NAMALWA (cell line): ENCODE results near the gene NAXE.
A peak's percentile ranks its signal among the peaks of the same experiment; 100 is the strongest.
"Not testable (repeated sequence)": the region's sequence is repeated elsewhere in the genome, so short reads cannot be mapped to it uniquely, and the experiment has no call there.

Experiments
- DNase-seq: peaks from one replicate; pipeline ENCODE4 v3.0.0-alpha.2; 2015; ENCODE audit warnings: low spot score

NAXE gene

DNA sequence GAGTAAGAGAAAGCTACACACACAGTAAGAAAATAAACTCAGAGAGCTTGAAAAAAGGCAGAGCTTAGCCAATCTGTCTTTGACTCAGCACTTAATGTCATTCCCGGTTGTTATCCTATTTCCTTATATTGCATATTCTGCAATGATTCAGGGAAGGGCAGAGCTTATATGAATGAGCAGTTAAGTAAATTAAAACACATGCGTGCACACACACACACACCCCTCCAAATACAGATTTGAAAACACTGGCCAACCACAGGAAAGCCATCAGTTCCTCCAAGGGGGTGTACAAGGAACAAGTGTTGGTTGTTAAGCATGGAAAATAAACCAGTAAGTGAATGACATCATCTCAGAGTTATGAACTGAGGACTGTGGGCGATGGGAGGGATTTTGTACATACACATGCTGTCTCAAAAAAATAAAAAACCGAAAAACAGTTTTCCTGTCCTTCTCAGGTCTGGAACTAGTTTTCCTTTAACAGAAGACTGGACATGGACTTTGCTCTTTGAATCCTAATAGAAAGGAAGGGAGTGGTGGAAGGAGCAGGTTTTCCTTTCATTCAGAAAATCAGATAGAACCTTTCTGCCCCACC, 20.2 kb upstream of the NAXE start:
- DNase-seq = no peak

- peak; percentile 81 for DNase-seq
Measured at GRCh38 chr1:156571919-156572662, 19.5 kb upstream of the NAXE start, which contains the start of gene IQGAP3. TSS of gene IQGAP3 (minus strand) at chr1:156572565. CDS start at chr1:156572529, 36 bp downstream.

GRCh38 chr1:156572663-156573018, 18.9 kb upstream of the NAXE start:
- DNase-seq = no peak

DNA sequence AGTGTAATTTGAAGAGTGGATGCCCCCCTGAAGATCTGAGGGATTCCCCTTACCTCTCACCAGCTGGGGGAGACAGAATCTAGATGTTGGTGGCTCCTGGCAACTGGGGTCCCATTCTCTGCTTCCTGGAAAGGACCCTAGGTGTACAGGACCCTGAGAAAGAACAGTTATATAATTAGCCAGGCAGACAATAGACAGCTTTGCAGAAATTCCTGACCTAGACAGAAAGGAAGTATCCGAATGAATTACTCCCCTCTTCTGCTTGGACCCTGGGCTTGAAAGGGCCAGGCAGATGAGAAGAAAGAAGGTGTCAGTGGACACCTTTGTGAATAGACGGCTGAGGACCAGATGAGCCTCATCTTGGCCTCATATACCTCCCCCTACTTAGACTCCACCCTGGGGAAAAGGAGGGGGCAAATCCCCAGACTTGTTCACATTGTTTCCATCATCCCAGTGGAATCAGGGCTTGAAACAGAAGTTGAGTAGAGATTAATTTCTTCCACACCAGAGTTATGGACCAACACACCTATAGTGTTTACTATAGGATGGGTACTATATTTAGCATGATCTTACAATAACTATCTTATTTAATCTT, 17.4 kb upstream of the NAXE start:
- DNase-seq = no peak

DNA sequence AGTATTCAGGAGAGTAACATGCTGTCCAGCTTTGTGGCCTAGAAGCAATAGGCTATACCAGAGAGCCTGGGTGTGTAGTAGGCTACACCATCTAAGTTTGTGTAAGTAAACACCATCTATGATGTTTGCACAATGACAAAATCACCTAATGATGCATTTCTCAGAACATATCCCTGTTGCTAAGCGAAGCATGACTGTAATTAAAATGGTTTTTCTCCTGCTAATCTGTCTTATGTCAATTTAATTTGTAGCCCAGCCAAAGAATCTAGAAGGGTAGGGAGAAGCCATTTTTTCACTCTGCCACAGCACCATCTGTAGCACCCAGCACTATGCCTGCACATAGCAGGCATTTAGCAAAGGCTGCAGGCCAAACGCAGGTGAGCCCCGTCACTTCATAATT, 14.0 kb upstream of the NAXE start:
- DNase-seq = no peak

GRCh38 chr1:156578055-156578454, 13.5 kb upstream of the NAXE start:
- no peak for DNase-seq

DNA sequence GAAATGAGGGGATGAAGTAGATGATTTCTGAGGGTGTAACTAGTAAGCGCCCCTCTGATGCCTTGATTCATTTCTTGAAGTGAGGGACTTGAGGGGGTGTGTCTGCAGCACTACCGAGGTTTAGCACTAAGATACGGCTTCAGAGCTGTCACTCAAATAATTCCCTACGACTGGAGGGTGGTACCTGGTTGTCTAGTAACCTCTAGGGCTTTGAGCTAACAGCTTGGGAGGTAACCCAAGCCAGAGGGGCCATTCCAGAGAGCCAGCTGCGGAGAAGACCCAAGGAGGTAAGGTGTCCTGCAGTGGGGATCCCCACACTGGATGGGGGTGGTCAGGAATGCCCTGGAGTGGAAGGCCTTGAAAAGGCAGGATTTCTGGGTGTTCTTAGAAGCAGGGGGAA, 12.1 kb upstream of the NAXE start, which contains the start of gene TTC24:
TTC24 (plus strand) TSS at position 252 of the 400 bp plus-strand sequence. CDS start 1,642 bp downstream, outside the sequence.
- no peak for DNase-seq

DNA sequence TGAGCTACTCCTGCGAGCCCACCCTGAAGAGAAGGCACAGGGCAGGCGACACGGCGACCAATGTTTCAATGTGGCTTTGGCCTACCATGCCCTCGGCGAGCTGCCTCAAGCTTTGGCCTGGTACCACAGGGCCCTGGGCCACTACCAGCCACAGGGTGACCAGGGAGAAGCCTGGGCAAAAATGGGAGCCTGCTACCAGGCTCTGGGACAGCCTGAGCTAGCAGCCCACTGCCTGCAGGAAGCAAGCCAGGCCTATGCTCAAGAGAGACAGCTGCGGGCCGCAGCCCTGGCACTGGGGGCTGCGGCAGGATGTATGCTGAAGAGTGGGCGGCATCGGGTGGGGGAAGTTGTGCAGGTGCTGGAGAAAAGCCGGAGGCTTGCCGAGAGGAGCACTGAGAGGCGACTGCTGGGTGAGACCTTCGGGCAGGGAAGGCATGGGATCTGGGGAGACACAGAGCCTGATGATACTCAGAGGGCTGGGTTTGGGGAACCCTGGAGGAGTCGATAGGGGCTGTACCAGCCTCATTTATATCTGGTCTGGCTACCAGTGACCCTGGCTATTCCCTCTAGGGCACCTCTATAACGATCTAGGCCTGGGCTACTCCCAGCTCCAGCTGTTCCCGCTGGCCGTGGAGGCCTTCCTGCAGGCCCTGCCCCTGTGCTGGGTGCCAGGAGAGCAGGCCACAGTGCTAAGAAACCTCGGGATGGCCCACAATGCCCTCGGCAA, 9.8 kb upstream of the NAXE start:
- peak; percentile 87 for DNase-seq

DNA sequence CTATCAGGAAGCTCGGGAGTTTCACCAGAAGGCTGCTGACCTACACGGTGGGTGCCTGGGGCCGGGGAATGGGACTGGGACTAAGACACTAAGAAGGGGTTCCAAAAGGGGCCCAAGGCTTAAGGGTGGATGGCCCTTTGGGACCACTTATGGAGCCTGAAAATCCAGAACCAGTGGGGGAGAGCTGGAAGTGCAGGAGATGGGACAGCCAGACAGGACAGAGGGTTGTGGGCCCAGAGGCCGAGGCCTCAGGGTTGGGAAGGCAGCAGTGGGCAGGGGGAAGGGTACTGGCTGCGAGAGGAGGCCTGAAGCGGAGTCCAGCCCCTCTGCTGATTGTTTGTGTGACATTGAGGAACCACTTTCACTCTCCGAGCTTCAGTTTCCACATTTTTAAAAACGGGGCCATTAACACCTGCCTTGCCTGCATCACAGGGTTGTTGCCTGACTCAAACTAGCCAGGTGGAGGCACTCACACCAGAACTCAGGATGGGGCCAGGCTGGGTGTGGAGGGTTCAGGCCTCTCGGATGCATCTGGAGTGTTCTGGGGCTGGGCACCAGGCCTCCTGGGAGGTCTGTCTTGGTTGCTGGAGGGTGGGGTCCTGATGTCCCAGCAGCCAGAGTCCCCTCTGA, 9.1 kb upstream of the NAXE start:
- DNase-seq = peak; percentile 88

GRCh38 chr1:156583821-156584622, 7.6 kb upstream of the NAXE start:
- peak; percentile 96 for DNase-seq

DNA sequence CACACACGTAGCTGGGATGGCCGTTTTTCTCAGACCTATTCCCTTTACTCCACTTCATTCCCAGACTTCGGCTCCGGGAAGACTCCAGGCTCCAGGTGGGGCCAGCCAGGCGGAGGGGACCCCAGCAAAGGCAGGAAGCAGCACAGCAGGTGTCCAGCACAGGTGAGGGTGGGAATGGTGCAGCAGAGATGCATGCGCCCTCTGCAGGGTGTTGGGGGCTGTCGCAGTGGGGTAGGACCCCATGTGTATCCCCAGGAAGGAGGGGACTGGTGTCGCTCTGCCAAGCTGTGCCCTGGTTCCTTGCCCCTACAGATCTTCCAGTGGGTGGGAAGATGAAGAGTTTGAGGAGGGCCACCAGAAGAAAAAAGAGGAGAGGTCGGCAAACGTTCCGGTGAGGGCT, 6.8 kb upstream of the NAXE start:
- peak; percentile 65 for DNase-seq

DNA sequence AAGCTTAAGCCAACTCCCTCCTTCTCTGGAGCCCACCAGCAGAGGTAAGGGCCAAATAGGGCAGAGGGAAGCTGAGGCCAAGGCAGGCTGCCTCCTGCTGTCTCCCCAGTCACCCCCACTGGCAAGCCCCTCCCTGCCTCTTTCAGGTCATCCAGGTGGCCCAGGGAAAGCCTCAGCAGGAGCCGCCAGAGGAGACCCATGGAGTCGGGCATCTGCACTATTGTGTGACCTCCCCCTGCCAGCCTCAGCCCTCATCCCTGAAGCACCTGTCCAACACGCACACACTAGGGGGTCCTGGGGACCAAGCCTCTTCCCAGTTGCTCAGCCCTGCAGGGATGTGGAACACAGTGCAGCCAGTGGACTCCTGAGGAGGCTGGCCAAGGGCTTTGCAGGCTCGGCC, 5.3 kb upstream of the NAXE start:
- no peak for DNase-seq

- no peak for DNase-seq
Measured at GRCh38 chr1:156586892-156587477, 4.6 kb upstream of the NAXE start.

- not testable (repeated sequence) for DNase-seq
Measured at GRCh38 chr1:156587927-156588326, 3.6 kb upstream of the NAXE start.

DNA sequence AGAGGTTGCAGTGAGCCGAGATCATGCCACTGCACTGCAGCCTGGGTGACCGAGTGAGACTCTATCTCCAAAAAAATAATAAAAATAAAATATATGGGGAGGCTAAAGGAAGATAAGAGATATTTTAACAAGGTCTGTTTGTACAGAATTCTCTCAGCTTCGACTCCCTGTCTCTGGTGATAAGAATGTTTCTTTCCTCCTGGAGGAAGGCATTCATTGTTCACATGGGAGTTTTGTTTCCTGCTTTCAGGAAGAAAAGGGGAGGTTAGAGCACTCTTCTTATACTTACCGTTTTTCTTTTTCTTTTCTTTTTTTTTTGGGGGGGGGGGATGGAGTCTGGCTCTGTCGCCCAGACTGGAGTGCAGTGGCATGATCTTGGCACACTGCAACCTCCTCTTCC, 2.0 kb upstream of the NAXE start:
- no peak for DNase-seq

- DNase-seq = no peak
Measured at GRCh38 chr1:156590326-156591180, 1.0 kb upstream of the NAXE start.

- no peak for DNase-seq
Measured at GRCh38 chr1:156591181-156591431, 470 bp upstream of the NAXE start.

DNA sequence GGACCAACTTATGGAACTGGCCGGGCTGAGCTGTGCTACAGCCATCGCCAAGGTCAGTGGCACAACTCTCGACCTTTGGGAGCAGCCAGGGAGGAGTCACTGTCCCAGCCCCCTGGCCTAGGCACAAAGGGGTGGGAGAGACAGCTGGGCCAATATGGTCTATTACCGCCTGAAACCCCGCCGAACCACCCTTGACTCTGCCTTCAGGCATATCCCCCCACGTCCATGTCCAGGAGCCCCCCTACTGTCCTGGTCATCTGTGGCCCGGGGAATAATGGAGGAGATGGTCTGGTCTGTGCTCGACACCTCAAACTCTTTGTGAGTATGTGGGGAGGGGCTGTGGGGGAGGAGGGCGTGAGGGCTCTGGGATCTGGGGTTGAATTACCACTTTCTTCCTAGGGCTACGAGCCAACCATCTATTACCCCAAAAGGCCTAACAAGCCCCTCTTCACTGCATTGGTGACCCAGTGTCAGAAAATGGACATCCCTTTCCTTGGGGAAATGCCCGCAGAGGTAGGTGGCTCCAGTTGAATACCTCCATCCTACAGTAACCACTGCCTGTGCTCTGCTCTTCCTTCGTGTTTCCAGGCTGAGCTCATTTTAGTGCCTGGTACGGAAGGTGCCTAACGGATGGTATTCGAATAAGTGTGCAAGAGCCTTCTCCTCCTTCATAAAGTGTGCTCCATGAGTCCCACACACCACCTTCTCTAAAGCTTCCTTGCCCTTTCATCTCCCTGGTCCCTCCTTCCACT, 758 bp downstream of the NAXE start:
- peak; percentile 37 for DNase-seq

GRCh38 chr1:156592910-156593660, 1.5 kb downstream of the NAXE start:
- peak; percentile 77 for DNase-seq
